ENCODE results near the gene MYO1G.
"Not testable (repeated sequence)": the region's sequence is repeated elsewhere in the genome, so short reads cannot be mapped to it uniquely, and the experiment has no call there.

MYO1G gene

DNA sequence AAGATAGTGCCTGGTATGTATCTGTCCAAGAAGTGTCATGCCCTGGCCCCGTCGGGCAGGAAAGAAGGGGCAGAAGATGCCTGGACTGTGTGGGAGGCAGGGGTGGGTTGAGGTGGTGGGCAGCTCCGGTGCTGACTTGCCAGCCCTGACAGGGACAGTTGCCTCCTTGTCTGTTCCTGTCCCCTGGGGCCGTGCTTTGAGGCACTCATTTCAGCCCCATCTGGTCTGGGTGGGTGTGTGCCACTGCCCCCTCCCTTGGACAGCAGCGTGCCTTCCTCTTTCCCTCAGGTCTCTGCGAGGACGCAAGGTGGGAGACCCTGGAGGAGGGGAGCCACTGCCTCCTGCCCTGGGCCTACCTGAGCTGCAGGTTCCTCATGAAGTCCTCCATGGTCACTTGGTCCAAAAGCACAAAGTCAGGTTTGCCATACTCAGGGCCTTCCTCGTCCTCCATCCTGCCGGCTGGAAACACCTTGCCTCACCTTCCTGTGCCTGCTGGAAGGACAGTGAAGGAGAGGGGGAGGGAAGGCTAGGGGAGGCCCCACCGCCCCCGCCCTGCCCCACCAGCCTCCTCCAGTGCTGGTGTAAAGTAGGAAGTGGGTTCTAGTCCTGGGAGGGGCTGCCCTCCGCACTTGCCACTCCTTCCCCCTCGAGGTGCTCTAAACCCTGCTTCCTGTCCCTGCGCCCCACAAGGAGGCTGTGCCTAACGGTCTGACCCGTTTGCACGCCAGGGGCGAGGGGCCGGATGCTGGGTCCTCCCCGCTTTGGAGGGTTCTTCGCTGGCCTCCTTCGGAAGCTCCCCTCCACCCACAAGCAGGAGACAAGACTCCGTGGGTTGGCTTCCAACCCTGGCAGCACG lies at the start of gene MYO1G:
MYO1G (minus strand) TSS at position 505 of the 856 bp plus-strand sequence; CDS start at position 451, 54 bp downstream.
- H3K9ac ChIP-seq (ENCODE audit: low read length in 2 of 2), result no peak within 1 kb of the TSS
- no peaks in the 10 kb centered on the region for H3K27me3 ChIP-seq (ENCODE audit: control insufficient read depth in 1 of 2, insufficient read depth in 2 of 2, low read length in 2 of 2)
- H3K9me3 ChIP-seq (ENCODE audit: control insufficient read depth in 2 of 2, low read length in 2 of 2), result no peaks in the 10 kb centered on the region
- no peak within 1 kb of the TSS for H3K27ac ChIP-seq (ENCODE audit: low read length)
- peaks cover 9 to 18% of the 10 kb centered on the region in 2 donors for H3K36me3 ChIP-seq (ENCODE audit: control insufficient read depth in 2 of 2, insufficient read depth in 2 of 2, low read length in 2 of 2)
- peak within 1 kb of the TSS in 1 of 2 donors; percentile 15 for H3K4me3 ChIP-seq (ENCODE audit: low read length in 2 of 2)
- H3K4me1 ChIP-seq (ENCODE audit: control insufficient read depth, insufficient read depth, low read length), result peaks cover 3% of the 10 kb centered on the region

GRCh38 chr7:45028138-45028919 lies 49.5 kb upstream of the MYO1G start:
- H3K9me3 ChIP-seq (ENCODE audit: control insufficient read depth in 2 of 2, low read length in 2 of 2), result no peaks in the 10 kb centered on the region
- H3K27me3 ChIP-seq (ENCODE audit: control insufficient read depth in 1 of 2, insufficient read depth in 2 of 2, low read length in 2 of 2), result no peaks in the 10 kb centered on the region
- H3K27ac ChIP-seq (ENCODE audit: low read length), result no peak overlapping the region
- H3K36me3 ChIP-seq (ENCODE audit: control insufficient read depth in 2 of 2, insufficient read depth in 2 of 2, low read length in 2 of 2), result peaks cover 7 to 14% of the 10 kb centered on the region in 2 donors
- H3K4me3 ChIP-seq (ENCODE audit: low read length in 2 of 2), result no peak overlapping the region
- no peak overlapping the region for H3K9ac ChIP-seq (ENCODE audit: low read length in 2 of 2)
- peaks cover 2% of the 10 kb centered on the region for H3K4me1 ChIP-seq (ENCODE audit: control insufficient read depth, insufficient read depth, low read length)

- no peaks in the 10 kb centered on the region for H3K27me3 ChIP-seq (ENCODE audit: control insufficient read depth in 1 of 2, insufficient read depth in 2 of 2, low read length in 2 of 2)
- H3K9ac ChIP-seq (ENCODE audit: low read length in 2 of 2), result no peak overlapping the region
- no peaks in the 10 kb centered on the region for H3K9me3 ChIP-seq (ENCODE audit: control insufficient read depth in 2 of 2, low read length in 2 of 2)
- H3K36me3 ChIP-seq (ENCODE audit: control insufficient read depth in 2 of 2, insufficient read depth in 2 of 2, low read length in 2 of 2), result peaks cover 7 to 14% of the 10 kb centered on the region in 2 donors
- H3K27ac ChIP-seq (ENCODE audit: low read length), result no peak overlapping the region
- H3K4me1 ChIP-seq (ENCODE audit: control insufficient read depth, insufficient read depth, low read length), result peaks cover 2% of the 10 kb centered on the region
- H3K4me3 ChIP-seq (ENCODE audit: low read length in 2 of 2), result peak overlapping the region in 1 of 2 donors; percentile 31
These were observed 48.9 kb upstream of the MYO1G start for GRCh38 chr7:45027774-45028114.

DNA sequence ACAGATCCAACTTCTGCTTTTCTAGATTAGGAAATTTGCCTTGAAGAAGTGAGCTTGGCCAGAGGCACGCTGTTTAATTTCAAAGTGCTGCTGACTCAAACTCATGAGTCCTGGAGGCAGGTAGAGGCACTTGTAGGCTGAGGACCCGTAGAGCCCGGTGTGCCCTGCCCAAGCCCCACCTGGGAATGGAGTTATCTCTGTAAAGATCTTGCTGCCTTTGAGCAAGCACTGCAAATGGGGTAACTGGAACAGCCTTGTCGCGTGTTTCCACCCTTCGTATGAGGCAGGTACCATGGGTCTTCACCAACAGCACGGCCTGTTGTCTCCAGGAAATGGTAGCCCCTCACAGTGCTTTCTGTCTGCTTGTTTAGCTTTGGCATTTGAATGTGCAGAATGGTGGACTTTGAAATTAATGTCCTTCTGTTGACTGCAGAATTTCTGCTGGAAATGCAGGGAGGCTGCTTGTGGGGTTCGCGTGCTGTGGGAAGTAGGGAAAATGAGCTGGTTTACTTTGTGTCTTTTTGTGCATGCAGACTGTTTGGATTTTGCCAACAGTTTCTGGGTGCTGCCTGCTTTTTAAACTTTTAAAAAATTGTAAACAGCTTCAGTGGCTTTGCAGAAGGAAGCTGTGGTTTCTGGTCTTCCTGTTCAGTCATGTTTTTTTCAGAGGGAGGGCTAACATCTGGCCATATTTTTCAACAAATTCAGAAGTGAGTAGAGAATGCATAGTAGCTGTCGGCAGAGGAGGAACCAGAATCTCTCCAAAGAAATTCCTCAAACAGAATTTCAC lies 48.4 kb upstream of the MYO1G start:
- Histone ChIP-seq H3K27ac (ENCODE audit: low read length) (no peak overlapping the region), H3K4me3 (ENCODE audit: low read length in 2 of 2) (no peak overlapping the region), H3K4me1 (ENCODE audit: control insufficient read depth, insufficient read depth, low read length) (peaks cover 2% of the 10 kb centered on the region), H3K27me3 (ENCODE audit: control insufficient read depth in 1 of 2, insufficient read depth in 2 of 2, low read length in 2 of 2) (no peaks in the 10 kb centered on the region), H3K36me3 (ENCODE audit: control insufficient read depth in 2 of 2, insufficient read depth in 2 of 2, low read length in 2 of 2) (peaks cover 7 to 14% of the 10 kb centered on the region in 2 donors), H3K9ac (ENCODE audit: low read length in 2 of 2) (no peak overlapping the region), H3K9me3 (ENCODE audit: control insufficient read depth in 2 of 2, low read length in 2 of 2) (no peaks in the 10 kb centered on the region)

DNA sequence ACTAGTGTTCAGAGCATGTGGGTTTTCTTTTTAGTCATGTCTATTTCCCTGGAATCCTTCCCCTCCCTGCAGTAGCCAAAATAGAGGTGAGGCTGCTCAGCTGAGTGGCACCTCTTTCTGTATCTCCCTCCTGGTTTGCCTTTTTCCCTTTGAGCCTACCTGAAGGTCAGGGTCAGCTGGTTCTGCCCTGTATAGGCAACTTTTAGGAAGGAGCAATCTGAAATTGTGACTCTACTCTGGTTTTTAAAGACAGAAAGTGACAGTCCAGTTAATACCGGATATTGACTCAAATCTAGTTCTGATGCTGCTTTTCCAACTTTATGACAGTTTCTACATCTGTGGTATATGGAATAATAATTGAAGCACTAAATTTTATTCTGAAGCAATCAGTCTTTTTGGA lies 47.2 kb upstream of the MYO1G start:
- Histone ChIP-seq H3K36me3 (ENCODE audit: control insufficient read depth in 2 of 2, insufficient read depth in 2 of 2, low read length in 2 of 2) (peaks cover 7 to 14% of the 10 kb centered on the region in 2 donors), H3K4me3 (ENCODE audit: low read length in 2 of 2) (no peak overlapping the region), H3K9ac (ENCODE audit: low read length in 2 of 2) (no peak overlapping the region), H3K9me3 (ENCODE audit: control insufficient read depth in 2 of 2, low read length in 2 of 2) (no peaks in the 10 kb centered on the region), H3K27me3 (ENCODE audit: control insufficient read depth in 1 of 2, insufficient read depth in 2 of 2, low read length in 2 of 2) (no peaks in the 10 kb centered on the region), H3K27ac (ENCODE audit: low read length) (no peak overlapping the region), H3K4me1 (ENCODE audit: control insufficient read depth, insufficient read depth, low read length) (no peaks in the 10 kb centered on the region)

DNA sequence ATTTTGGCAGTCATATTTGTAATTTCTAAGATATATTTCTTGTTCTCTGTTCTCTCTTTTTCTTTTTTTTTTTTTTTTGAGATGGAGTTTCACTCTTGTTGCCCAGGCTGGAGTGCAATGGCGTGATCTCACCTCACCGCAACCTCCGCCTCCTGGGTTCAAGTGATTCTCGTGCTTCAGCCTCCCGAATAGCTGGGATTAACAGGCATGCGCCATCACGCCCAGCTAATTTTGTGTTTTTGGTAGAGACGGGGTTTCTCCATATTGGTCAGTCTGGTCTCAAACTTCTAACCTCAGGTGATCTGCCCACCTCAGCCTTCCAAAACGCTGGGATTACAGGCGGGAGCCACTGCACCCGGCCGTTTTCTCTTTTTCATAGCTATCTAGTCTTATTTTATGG lies 46.7 kb upstream of the MYO1G start:
- peaks cover 7 to 14% of the 10 kb centered on the region in 2 donors for H3K36me3 ChIP-seq (ENCODE audit: control insufficient read depth in 2 of 2, insufficient read depth in 2 of 2, low read length in 2 of 2)
- H3K9ac ChIP-seq (ENCODE audit: low read length in 2 of 2); H3K27me3 ChIP-seq (ENCODE audit: control insufficient read depth in 1 of 2, insufficient read depth in 2 of 2, low read length in 2 of 2); H3K4me3 ChIP-seq (ENCODE audit: low read length in 2 of 2); H3K4me1 ChIP-seq (ENCODE audit: control insufficient read depth, insufficient read depth, low read length); H3K27ac ChIP-seq (ENCODE audit: low read length); H3K9me3 ChIP-seq (ENCODE audit: control insufficient read depth in 2 of 2, low read length in 2 of 2): not testable (repeated sequence)

GRCh38 chr7:45024126-45024744 lies 45.4 kb upstream of the MYO1G start:
- H3K36me3 ChIP-seq (ENCODE audit: control insufficient read depth in 2 of 2, insufficient read depth in 2 of 2, low read length in 2 of 2), result peaks cover 7 to 14% of the 10 kb centered on the region in 2 donors
- H3K27ac ChIP-seq (ENCODE audit: low read length), result no peak overlapping the region
- H3K27me3 ChIP-seq (ENCODE audit: control insufficient read depth in 1 of 2, insufficient read depth in 2 of 2, low read length in 2 of 2), result no peaks in the 10 kb centered on the region
- H3K4me1 ChIP-seq (ENCODE audit: control insufficient read depth, insufficient read depth, low read length), result no peaks in the 10 kb centered on the region
- no peak overlapping the region for H3K9ac ChIP-seq (ENCODE audit: low read length in 2 of 2)
- no peak overlapping the region for H3K4me3 ChIP-seq (ENCODE audit: low read length in 2 of 2)
- no peaks in the 10 kb centered on the region for H3K9me3 ChIP-seq (ENCODE audit: control insufficient read depth in 2 of 2, low read length in 2 of 2)

- no peaks in the 10 kb centered on the region for H3K27me3 ChIP-seq (ENCODE audit: control insufficient read depth in 1 of 2, insufficient read depth in 2 of 2, low read length in 2 of 2)
- H3K36me3 ChIP-seq (ENCODE audit: control insufficient read depth in 2 of 2, insufficient read depth in 2 of 2, low read length in 2 of 2), result no peaks in the 10 kb centered on the region
- H3K27ac ChIP-seq (ENCODE audit: low read length), result no peak overlapping the region
- H3K9ac ChIP-seq (ENCODE audit: low read length in 2 of 2), result no peak overlapping the region
- H3K4me1 ChIP-seq (ENCODE audit: control insufficient read depth, insufficient read depth, low read length), result no peaks in the 10 kb centered on the region
- no peaks in the 10 kb centered on the region for H3K9me3 ChIP-seq (ENCODE audit: control insufficient read depth in 2 of 2, low read length in 2 of 2)
- H3K4me3 ChIP-seq (ENCODE audit: low read length in 2 of 2), result no peak overlapping the region
These were observed 42.9 kb upstream of the MYO1G start for GRCh38 chr7:45021604-45022296.

DNA sequence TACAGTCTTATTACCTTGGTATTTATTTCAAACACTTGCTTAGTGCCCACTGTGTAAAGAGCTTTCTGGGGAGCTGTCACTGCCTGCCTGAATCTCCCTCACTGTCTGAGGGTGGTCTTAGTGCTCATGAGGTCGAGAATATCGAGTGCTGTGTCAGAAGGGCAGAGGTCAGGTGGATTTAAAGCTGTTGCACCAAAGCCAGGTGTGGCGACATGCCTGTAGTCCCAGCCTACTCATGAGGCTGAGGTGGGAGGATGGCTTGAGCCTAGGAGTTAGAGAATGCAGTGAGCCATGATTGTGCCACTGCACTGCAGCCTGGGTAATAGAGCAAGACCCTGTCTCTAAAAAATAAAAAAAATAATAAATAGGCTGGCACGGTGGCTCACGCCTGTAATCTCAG lies 42.1 kb upstream of the MYO1G start:
- Histone ChIP-seq H3K4me1 (ENCODE audit: control insufficient read depth, insufficient read depth, low read length) (no peaks in the 10 kb centered on the region), H3K9ac (ENCODE audit: low read length in 2 of 2) (no peak overlapping the region), H3K36me3 (ENCODE audit: control insufficient read depth in 2 of 2, insufficient read depth in 2 of 2, low read length in 2 of 2) (no peaks in the 10 kb centered on the region), H3K27ac (ENCODE audit: low read length) (no peak overlapping the region), H3K4me3 (ENCODE audit: low read length in 2 of 2) (no peak overlapping the region), H3K9me3 (ENCODE audit: control insufficient read depth in 2 of 2, low read length in 2 of 2) (no peaks in the 10 kb centered on the region), H3K27me3 (ENCODE audit: control insufficient read depth in 1 of 2, insufficient read depth in 2 of 2, low read length in 2 of 2) (no peaks in the 10 kb centered on the region)

GRCh38 chr7:45017253-45017652 lies 38.4 kb upstream of the MYO1G start:
- no peaks in the 10 kb centered on the region for H3K27me3 ChIP-seq (ENCODE audit: control insufficient read depth in 1 of 2, insufficient read depth in 2 of 2, low read length in 2 of 2)
- H3K36me3 ChIP-seq (ENCODE audit: control insufficient read depth in 2 of 2, insufficient read depth in 2 of 2, low read length in 2 of 2), result peaks cover 0 to 4% of the 10 kb centered on the region in 2 donors
- H3K4me1 ChIP-seq (ENCODE audit: control insufficient read depth, insufficient read depth, low read length), result no peaks in the 10 kb centered on the region
- no peak overlapping the region for H3K27ac ChIP-seq (ENCODE audit: low read length)
- H3K9ac ChIP-seq (ENCODE audit: low read length in 2 of 2), result no peak overlapping the region
- H3K9me3 ChIP-seq (ENCODE audit: control insufficient read depth in 2 of 2, low read length in 2 of 2), result no peaks in the 10 kb centered on the region
- no peak overlapping the region for H3K4me3 ChIP-seq (ENCODE audit: low read length in 2 of 2)
